Activated naive CD4-positive, alpha-beta T cell treated with anti-CD3 and anti-CD28 coated beads, Interleukin-2, amount 50 U/mL, for 72 hours (primary cell): ENCODE data around the gene CELF3. TPM values are rescaled to one million over a fixed set of nuclear protein-coding genes. Genes with fewer than 3 reads are reported as not detected.
A peak's percentile ranks its signal among the peaks of the same experiment; 100 is the strongest.

Experiments
- ATAC-seq, 2 donors: fragments of 150-1000 bp; cut with Tn5 transposase; 2 replicates each; pipeline ENCODE4 v1.10.0; 2021; ENCODE audit warnings: mild to moderate bottlenecking in 2 of 2, moderate library complexity in 2 of 2
- DNase-seq, 2 donors: peaks; one replicate each; pipeline ENCODE4 v3.0.0; 2021 to 2022; ENCODE audit warnings: low spot score in 2 of 2
- H3K27ac Mint-ChIP-seq, 2 donors: one replicate each; pipeline ENCODE4 v1.8.0; 2022; ENCODE audit warnings: mild to moderate bottlenecking in 2 of 2, mixed read lengths in 2 of 2
- H3K36me3 Mint-ChIP-seq, 2 donors: one replicate each; pipeline ENCODE4 v1.8.0; 2022; ENCODE audit warnings: mixed read lengths in 2 of 2
- H3K9me3 Mint-ChIP-seq, 2 donors: one replicate each; pipeline ENCODE4 v1.8.0; 2022; ENCODE audit warnings: mixed read lengths in 2 of 2
- total RNA-seq, 2 donors: library from RNA; stranded (reverse); gene quantifications; one replicate each; pipeline ENCODE4 v1.2.3, GENCODE V29; 2022

The CELF3 gene
- total RNA-seq, 2 donors from 2014 or later, result not detected

- H3K36me3 Mint-ChIP-seq, result no peaks in the 10 kb centered on the region
- H3K9me3 Mint-ChIP-seq, result no peaks in the 10 kb centered on the region
- DNase-seq (no peak), ATAC-seq (no peak)
- H3K27ac Mint-ChIP-seq, result no peak overlapping the region
Observed at GRCh38 chr1:151728151-151729054, 11.8 kb upstream of the CELF3 start.

GRCh38 chr1:151723726-151724370 is 7.2 kb upstream of the CELF3 start:
- Mint-ChIP-seq H3K9me3 (no peaks in the 10 kb centered on the region), H3K27ac (no peak overlapping the region), H3K36me3 (no peaks in the 10 kb centered on the region)
- ATAC-seq, result no peak
- no peak for DNase-seq

- Mint-ChIP-seq H3K36me3 (peaks cover 0 to 9% of the 10 kb centered on the region in 2 donors), H3K9me3 (no peaks in the 10 kb centered on the region), H3K27ac (no peak overlapping the region)
- no peak for ATAC-seq
- no peak for DNase-seq
Observed at GRCh38 chr1:151721788-151722510, 5.3 kb upstream of the CELF3 start.

GRCh38 chr1:151720974-151721787 is 4.6 kb upstream of the CELF3 start, which contains the start of gene RIIAD1:
Gene RIIAD1 (plus strand): TSS chr1:151721522. CDS start chr1:151721537, 15 bp downstream.
- ATAC-seq (peak; percentile 78 to 93), DNase-seq (no peak)
- Mint-ChIP-seq H3K27ac (peak within 1 kb of the TSS in 1 of 2 donors; percentile 45), H3K36me3 (peaks cover 0 to 9% of the 10 kb centered on the region in 2 donors), H3K9me3 (no peaks in the 10 kb centered on the region)

GRCh38 chr1:151720554-151720953 is 4.0 kb upstream of the CELF3 start:
- Mint-ChIP-seq H3K36me3 (peaks cover 0 to 9% of the 10 kb centered on the region in 2 donors), H3K27ac (peak overlapping the region in 1 of 2 donors; percentile 45), H3K9me3 (no peaks in the 10 kb centered on the region)
- DNase-seq (no peak), ATAC-seq (no peak)

- H3K36me3 Mint-ChIP-seq, result peaks cover 0 to 9% of the 10 kb centered on the region in 2 donors
- ATAC-seq (no peak), DNase-seq (no peak)
- H3K9me3 Mint-ChIP-seq, result no peaks in the 10 kb centered on the region
- H3K27ac Mint-ChIP-seq, result no peak overlapping the region
Observed at GRCh38 chr1:151720125-151720524, 3.5 kb upstream of the CELF3 start.

- H3K9me3 Mint-ChIP-seq, result no peaks in the 10 kb centered on the region
- DNase-seq (no peak), ATAC-seq (no peak)
- H3K27ac Mint-ChIP-seq, result no peak overlapping the region
- H3K36me3 Mint-ChIP-seq, result peaks cover 0 to 9% of the 10 kb centered on the region in 2 donors
Observed at GRCh38 chr1:151718666-151719065, 2.1 kb upstream of the CELF3 start.

- DNase-seq (no peak), ATAC-seq (no peak)
- H3K36me3 Mint-ChIP-seq, result peaks cover 0 to 9% of the 10 kb centered on the region in 2 donors
- H3K27ac Mint-ChIP-seq, result no peak overlapping the region
- no peaks in the 10 kb centered on the region for H3K9me3 Mint-ChIP-seq
Observed at GRCh38 chr1:151718011-151718431, 1.4 kb upstream of the CELF3 start.

GRCh38 chr1:151716405-151716762 is 219 bp downstream of the CELF3 start:
- Mint-ChIP-seq H3K27ac (no peak overlapping the region), H3K36me3 (peaks cover 0 to 9% of the 10 kb centered on the region in 2 donors), H3K9me3 (no peaks in the 10 kb centered on the region)
- DNase-seq, result no peak
- ATAC-seq, result no peak

GRCh38 chr1:151715726-151716404 is 738 bp downstream of the CELF3 start:
- DNase-seq (no peak), ATAC-seq (peak in 1 of 2 donors; percentile 29)
- Mint-ChIP-seq H3K9me3 (no peaks in the 10 kb centered on the region), H3K27ac (no peak overlapping the region), H3K36me3 (peaks cover 0 to 9% of the 10 kb centered on the region in 2 donors)

GRCh38 chr1:151714820-151715725 is 1.5 kb downstream of the CELF3 start:
- no peak overlapping the region for H3K27ac Mint-ChIP-seq
- peaks cover 0 to 9% of the 10 kb centered on the region in 2 donors for H3K36me3 Mint-ChIP-seq
- DNase-seq (no peak), ATAC-seq (no peak)
- H3K9me3 Mint-ChIP-seq, result no peaks in the 10 kb centered on the region

GRCh38 chr1:151713874-151714273 is 2.7 kb downstream of the CELF3 start:
- Mint-ChIP-seq H3K27ac (no peak overlapping the region), H3K36me3 (peaks cover 0 to 9% of the 10 kb centered on the region in 2 donors), H3K9me3 (no peaks in the 10 kb centered on the region)
- ATAC-seq (no peak), DNase-seq (no peak)

- Mint-ChIP-seq H3K9me3 (no peaks in the 10 kb centered on the region), H3K27ac (peak overlapping the region in 1 of 2 donors; percentile 50), H3K36me3 (peaks cover 0 to 9% of the 10 kb centered on the region in 2 donors)
- ATAC-seq (no peak), DNase-seq (no peak)
Observed at GRCh38 chr1:151713044-151713443, 3.6 kb downstream of the CELF3 start.

GRCh38 chr1:151711951-151712350 is 4.7 kb downstream of the CELF3 start:
- no peak for ATAC-seq
- H3K9me3 Mint-ChIP-seq, result no peaks in the 10 kb centered on the region
- H3K36me3 Mint-ChIP-seq, result no peaks in the 10 kb centered on the region
- no peak for DNase-seq
- no peak overlapping the region for H3K27ac Mint-ChIP-seq
